ENCODE measurements around the gene TPMT. TPM values are rescaled to one million over a fixed set of nuclear protein-coding genes. Genes with fewer than 3 reads are reported as not detected.

TPMT gene
- total RNA-seq, 1 experiment from 2014 or later: 9.7 TPM

DNA sequence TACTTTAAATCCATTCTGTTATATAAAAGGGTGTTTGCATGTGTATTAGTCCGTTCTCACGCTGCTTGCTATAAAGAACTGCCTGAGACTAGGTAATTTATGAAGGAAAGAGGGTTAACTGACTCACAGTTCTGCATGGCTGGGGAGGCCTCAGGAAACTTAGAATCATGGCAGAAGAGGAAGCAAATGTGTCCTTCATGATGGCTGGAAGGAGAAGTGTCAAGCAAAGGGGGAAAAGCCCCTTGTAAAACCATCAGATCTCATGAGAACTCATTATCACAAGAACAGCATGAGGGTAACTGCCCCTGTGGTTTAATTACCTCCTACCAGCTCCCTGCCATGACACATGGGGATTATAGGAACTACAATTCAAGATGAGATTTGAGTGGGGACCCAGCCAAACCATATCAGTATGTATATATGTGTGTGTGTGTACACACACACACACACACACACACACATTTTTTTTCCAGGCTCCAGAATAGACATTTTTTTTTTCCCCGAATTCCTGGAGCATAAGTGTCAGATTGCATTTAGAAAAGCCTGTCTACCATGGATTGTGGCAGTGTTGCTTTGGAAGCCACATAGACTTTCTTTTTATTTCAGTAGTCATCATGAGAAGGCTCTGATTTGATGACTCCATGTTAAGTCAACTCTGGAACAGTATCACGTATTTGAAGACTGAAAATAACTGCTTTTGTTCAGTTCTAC lies 31.8 kb upstream of the TPMT start:
- no peak for ATAC-seq

DNA sequence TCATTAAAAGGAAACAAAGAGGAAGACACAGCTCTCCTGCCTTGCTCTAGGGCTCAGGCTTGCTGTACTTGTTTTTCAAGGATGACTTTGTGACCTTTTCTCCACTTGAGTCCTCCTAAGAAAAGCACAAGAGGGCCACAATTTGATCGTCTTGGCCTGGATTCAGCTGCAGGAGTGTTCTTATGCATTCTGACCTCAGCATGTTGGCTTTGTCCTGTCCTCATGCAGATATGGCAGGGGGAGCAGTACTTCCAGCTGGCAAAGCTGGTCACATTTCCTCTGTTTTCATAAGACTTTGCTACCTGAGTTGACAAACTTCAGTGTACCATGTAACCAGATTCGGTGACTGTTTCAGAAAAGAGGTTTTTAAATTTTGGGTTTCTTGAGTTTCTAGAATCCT lies 31.2 kb upstream of the TPMT start:
- H3K36me3 ChIP-seq (ENCODE audit: control insufficient read depth, insufficient read depth, low read length): no peaks in the 10 kb centered on the region
- ChIA-PET CTCF (no interaction called here), POLR2A (no interaction called here)
- intact Hi-C loops (cut with micrococcal nuclease; ENCODE audit: unreplicated experiment): no loop called here
- in situ Hi-C loops (cut with HindIII; ENCODE audit: low pct_unique_long_range_greater_than_20kb, low sequenced_read_pairs): no loop called here
- no TSS peak for BruUV-seq (replicated peaks)
- DNase-seq (ENCODE audit: low read depth, low spot score): no peak
- no peaks in the 10 kb centered on the region for H3K9me3 ChIP-seq (ENCODE audit: control insufficient read depth, insufficient read depth, low read depth, low read length)
- TF ChIP-seq TCF7L2 (IDR thresholded peaks at IDR 0.05; ENCODE audit: low read depth, low read length): no peak
- no peaks in the 10 kb centered on the region for H3K4me1 ChIP-seq (ENCODE audit: control insufficient read depth, insufficient read depth, low read length)
- no peak for ATAC-seq
- no peaks in the 10 kb centered on the region for H3K27me3 ChIP-seq (ENCODE audit: control insufficient read depth, insufficient read depth, low read length)
- H3K4me3 ChIP-seq (ENCODE audit: low read depth in 2 of 2, low read length in 2 of 2): no peak overlapping the region
- no peak overlapping the region for H3K27ac ChIP-seq (ENCODE audit: low read length)

More for the DNA sequence above, 31.8 kb upstream of the TPMT start:
- no TSS peak for BruUV-seq (replicated peaks)
- Histone ChIP-seq H3K4me1 (ENCODE audit: control insufficient read depth, insufficient read depth, low read length) (no peaks in the 10 kb centered on the region), H3K4me3 (ENCODE audit: low read depth in 2 of 2, low read length in 2 of 2) (no peak overlapping the region), H3K27ac (ENCODE audit: low read length) (no peak overlapping the region), H3K36me3 (ENCODE audit: control insufficient read depth, insufficient read depth, low read length) (no peaks in the 10 kb centered on the region), H3K9me3 (ENCODE audit: control insufficient read depth, insufficient read depth, low read depth, low read length) (no peaks in the 10 kb centered on the region), H3K27me3 (ENCODE audit: control insufficient read depth, insufficient read depth, low read length) (no peaks in the 10 kb centered on the region)
- intact Hi-C loops (cut with micrococcal nuclease; ENCODE audit: unreplicated experiment): no loop called here
- DNase-seq (ENCODE audit: low read depth, low spot score): no peak
- TF ChIP-seq, protein P1, sequence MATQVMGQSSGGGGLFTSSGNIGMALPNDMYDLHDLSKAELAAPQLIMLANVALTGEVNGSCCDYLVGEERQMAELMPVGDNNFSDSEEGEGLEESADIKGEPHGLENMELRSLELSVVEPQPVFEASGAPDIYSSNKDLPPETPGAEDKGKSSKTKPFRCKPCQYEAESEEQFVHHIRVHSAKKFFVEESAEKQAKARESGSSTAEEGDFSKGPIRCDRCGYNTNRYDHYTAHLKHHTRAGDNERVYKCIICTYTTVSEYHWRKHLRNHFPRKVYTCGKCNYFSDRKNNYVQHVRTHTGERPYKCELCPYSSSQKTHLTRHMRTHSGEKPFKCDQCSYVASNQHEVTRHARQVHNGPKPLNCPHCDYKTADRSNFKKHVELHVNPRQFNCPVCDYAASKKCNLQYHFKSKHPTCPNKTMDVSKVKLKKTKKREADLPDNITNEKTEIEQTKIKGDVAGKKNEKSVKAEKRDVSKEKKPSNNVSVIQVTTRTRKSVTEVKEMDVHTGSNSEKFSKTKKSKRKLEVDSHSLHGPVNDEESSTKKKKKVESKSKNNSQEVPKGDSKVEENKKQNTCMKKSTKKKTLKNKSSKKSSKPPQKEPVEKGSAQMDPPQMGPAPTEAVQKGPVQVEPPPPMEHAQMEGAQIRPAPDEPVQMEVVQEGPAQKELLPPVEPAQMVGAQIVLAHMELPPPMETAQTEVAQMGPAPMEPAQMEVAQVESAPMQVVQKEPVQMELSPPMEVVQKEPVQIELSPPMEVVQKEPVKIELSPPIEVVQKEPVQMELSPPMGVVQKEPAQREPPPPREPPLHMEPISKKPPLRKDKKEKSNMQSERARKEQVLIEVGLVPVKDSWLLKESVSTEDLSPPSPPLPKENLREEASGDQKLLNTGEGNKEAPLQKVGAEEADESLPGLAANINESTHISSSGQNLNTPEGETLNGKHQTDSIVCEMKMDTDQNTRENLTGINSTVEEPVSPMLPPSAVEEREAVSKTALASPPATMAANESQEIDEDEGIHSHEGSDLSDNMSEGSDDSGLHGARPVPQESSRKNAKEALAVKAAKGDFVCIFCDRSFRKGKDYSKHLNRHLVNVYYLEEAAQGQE (IDR thresholded peaks at IDR 0.05; ENCODE audit: insufficient read depth in 1 of 2, low read depth in 2 of 2, low read length in 1 of 2): no peak
- in situ Hi-C loops (cut with HindIII; ENCODE audit: low pct_unique_long_range_greater_than_20kb, low sequenced_read_pairs): no loop called here
- POLR2A ChIA-PET: no interaction called here
- CTCF ChIA-PET: no interaction called here

GRCh38 chr6:18185624-18186023 lies 30.7 kb upstream of the TPMT start:
- intact Hi-C loops (cut with micrococcal nuclease; ENCODE audit: unreplicated experiment) (no loop called here), in situ Hi-C loops (cut with HindIII; ENCODE audit: low pct_unique_long_range_greater_than_20kb, low sequenced_read_pairs) (no loop called here)
- no peak for TF ChIP-seq POLR2AphosphoS5 (IDR thresholded peaks at IDR 0.05; ENCODE audit: low read depth, low read length)
- no peak for TF ChIP-seq CTCF (IDR thresholded peaks at IDR 0.05)
- no peak for TF ChIP-seq TCF7L2 (IDR thresholded peaks at IDR 0.05; ENCODE audit: low read depth, low read length)
- TF ChIP-seq SIN3A (IDR thresholded peaks at IDR 0.05; ENCODE audit: borderline replicate concordance, insufficient read depth, low read depth, low read length): no peak
- TF ChIP-seq, protein P1 (IDR thresholded peaks at IDR 0.05; ENCODE audit: insufficient read depth in 1 of 2, low read depth in 2 of 2, low read length in 1 of 2): no peak
- ATAC-seq: no peak
- DNase-seq (ENCODE audit: low read depth, low spot score): no peak
- H3K27me3 ChIP-seq (ENCODE audit: control insufficient read depth, insufficient read depth, low read length): no peaks in the 10 kb centered on the region
- no peaks in the 10 kb centered on the region for H3K4me1 ChIP-seq (ENCODE audit: control insufficient read depth, insufficient read depth, low read length)
- H3K9me3 ChIP-seq (ENCODE audit: control insufficient read depth, insufficient read depth, low read depth, low read length): no peaks in the 10 kb centered on the region
- BruUV-seq (replicated peaks): no TSS peak
- ChIA-PET CTCF (no interaction called here), POLR2A (no interaction called here)
- H3K4me3 ChIP-seq (ENCODE audit: low read depth in 2 of 2, low read length in 2 of 2): no peak overlapping the region
- H3K36me3 ChIP-seq (ENCODE audit: control insufficient read depth, insufficient read depth, low read length): no peaks in the 10 kb centered on the region
- no peak overlapping the region for H3K27ac ChIP-seq (ENCODE audit: low read length)

Measured in Panc1 (cell line).